Natural killer cell (primary cell): Measurements from ENCODE around the gene SUDS3. TPM values are rescaled to one million over a fixed set of nuclear protein-coding genes. Genes with fewer than 3 reads are reported as not detected.

ENCODE experiments used
- ATAC-seq, 3 donors: fragments of 150-1000 bp in 2 of 3; fragments of 200-7000 bp in 1 of 3; cut with Tn5 transposase; 1 replicate in 1 of 3; 2 replicates in 2 of 3; pipeline ENCODE4 v1.10.0; 2021; ENCODE audit warnings: mild to moderate bottlenecking in 2 of 3, moderate library complexity in 2 of 3
- DNase-seq, 2 donors: peaks; one replicate each; pipeline versions ENCODE4 v3.0.0 to v3.0.0-alpha.2; 2013 to 2021; ENCODE audit warnings: mixed read lengths in 1 of 2
- H3K27ac ChIP-seq: one replicate; pipeline ENCODE4 v1.5.1; 2013; ENCODE audit warnings: mild to moderate bottlenecking, low read length
- H3K27me3 ChIP-seq: one replicate; pipeline ENCODE4 v1.6.1; 2013; ENCODE audit warnings: low read length; ENCODE audit not compliant: control insufficient read depth, insufficient read depth
- H3K36me3 ChIP-seq: one replicate; pipeline ENCODE4 v1.6.1; 2013; ENCODE audit warnings: low read length; ENCODE audit not compliant: control insufficient read depth, insufficient read depth
- H3K4me1 ChIP-seq: one replicate; pipeline ENCODE4 v1.6.1; 2013; ENCODE audit warnings: low read length; ENCODE audit not compliant: control insufficient read depth, insufficient read depth
- H3K4me3 ChIP-seq: one replicate; pipeline ENCODE4 v1.5.1; 2013; ENCODE audit warnings: low read length
- H3K9me3 ChIP-seq: one replicate; pipeline ENCODE4 v1.6.1; 2013; ENCODE audit warnings: low read length; ENCODE audit not compliant: control insufficient read depth, insufficient read depth
- H3K27ac Mint-ChIP-seq, 2 donors: one replicate each; pipeline ENCODE4 v1.8.0; 2022; ENCODE audit warnings: mild to moderate bottlenecking in 2 of 2, mixed read lengths in 2 of 2, moderate library complexity in 1 of 2
- H3K27me3 Mint-ChIP-seq, 2 donors: one replicate each; pipeline ENCODE4 v1.8.0; 2022; ENCODE audit warnings: low read depth in 2 of 2, mixed read lengths in 2 of 2
- H3K36me3 Mint-ChIP-seq: one replicate; pipeline ENCODE4 v1.8.0; 2022; ENCODE audit warnings: mixed read lengths
- H3K4me1 Mint-ChIP-seq, 2 donors: one replicate each; pipeline ENCODE4 v1.8.0; 2022; ENCODE audit warnings: mixed read lengths in 2 of 2
- H3K4me3 Mint-ChIP-seq: one replicate; pipeline ENCODE4 v1.8.0; 2022; ENCODE audit warnings: mild to moderate bottlenecking, moderate library complexity, mixed read lengths
- H3K9me3 Mint-ChIP-seq, 2 donors: one replicate each; pipeline ENCODE4 v1.8.0; 2022; ENCODE audit warnings: mixed read lengths in 2 of 2
- CTCF ChIP-seq: fragments of 200-600 bp; IDR thresholded peaks from one replicate; pipeline ENCODE4 v1.8.0; 2022; ENCODE audit warnings: antibody characterized with exemption
- WGBS: methylation state at CpG from one replicate; pipeline ENCODE4 v1.1.7; 2013; ENCODE audit warnings: missing lambda C conversion rate; ENCODE audit not compliant: insufficient coverage; 5-methylcytosine and 5-hydroxymethylcytosine counted together
- intact Hi-C: fragments of 100-400 bp; cut with micrococcal nuclease; formaldehyde crosslinking; loops from one replicate; pipeline ENCODE4 v1.14.2; 2022
- total RNA-seq, 4 donors: library from RNA; stranded (reverse); fragments of 120-200 nt in 1 of 4; gene quantifications; one replicate each; pipeline versions ENCODE4 v1.2.3 to v1.2.4, GENCODE V29; 2013 to 2022

The SUDS3 gene
- total RNA-seq, 3 donors from 2014 or later (not counting 1 experiment from before 2014, with no cell fraction given): 27.5 to 40.3 (median 35.7) TPM

GRCh38 chr12:118370601-118371000 is 5.8 kb upstream of the SUDS3 start:
- TF ChIP-seq CTCF: no peak
- 50% methylated on average over 2 of the region's 3 CpGs for WGBS
- Histone ChIP-seq H3K27me3 (no peaks in the 10 kb centered on the region), H3K36me3 (no peaks in the 10 kb centered on the region), H3K4me3 (peak overlapping the region; percentile 98), H3K9me3 (no peaks in the 10 kb centered on the region), H3K27ac (no peak overlapping the region), H3K4me1 (peaks cover 20% of the 10 kb centered on the region)
- no peak for ATAC-seq
- peaks cover 21 to 46% of the 10 kb centered on the region in 2 donors for H3K4me1 Mint-ChIP-seq
- peak overlapping the region; percentile 95 for H3K4me3 Mint-ChIP-seq
- peak overlapping the region; percentile 96 to 97 for H3K27ac Mint-ChIP-seq
- DNase-seq: no peak
- H3K36me3 Mint-ChIP-seq: no peaks in the 10 kb centered on the region
- intact Hi-C loops: loop anchor here (10.0 kb wide), 1 partner anchor 1294 kb away; the partner anchor contains the start of gene PRKAB1
- no peaks in the 10 kb centered on the region for H3K9me3 Mint-ChIP-seq
- H3K27me3 Mint-ChIP-seq: peaks cover 0 to 3% of the 10 kb centered on the region in 2 donors

DNA sequence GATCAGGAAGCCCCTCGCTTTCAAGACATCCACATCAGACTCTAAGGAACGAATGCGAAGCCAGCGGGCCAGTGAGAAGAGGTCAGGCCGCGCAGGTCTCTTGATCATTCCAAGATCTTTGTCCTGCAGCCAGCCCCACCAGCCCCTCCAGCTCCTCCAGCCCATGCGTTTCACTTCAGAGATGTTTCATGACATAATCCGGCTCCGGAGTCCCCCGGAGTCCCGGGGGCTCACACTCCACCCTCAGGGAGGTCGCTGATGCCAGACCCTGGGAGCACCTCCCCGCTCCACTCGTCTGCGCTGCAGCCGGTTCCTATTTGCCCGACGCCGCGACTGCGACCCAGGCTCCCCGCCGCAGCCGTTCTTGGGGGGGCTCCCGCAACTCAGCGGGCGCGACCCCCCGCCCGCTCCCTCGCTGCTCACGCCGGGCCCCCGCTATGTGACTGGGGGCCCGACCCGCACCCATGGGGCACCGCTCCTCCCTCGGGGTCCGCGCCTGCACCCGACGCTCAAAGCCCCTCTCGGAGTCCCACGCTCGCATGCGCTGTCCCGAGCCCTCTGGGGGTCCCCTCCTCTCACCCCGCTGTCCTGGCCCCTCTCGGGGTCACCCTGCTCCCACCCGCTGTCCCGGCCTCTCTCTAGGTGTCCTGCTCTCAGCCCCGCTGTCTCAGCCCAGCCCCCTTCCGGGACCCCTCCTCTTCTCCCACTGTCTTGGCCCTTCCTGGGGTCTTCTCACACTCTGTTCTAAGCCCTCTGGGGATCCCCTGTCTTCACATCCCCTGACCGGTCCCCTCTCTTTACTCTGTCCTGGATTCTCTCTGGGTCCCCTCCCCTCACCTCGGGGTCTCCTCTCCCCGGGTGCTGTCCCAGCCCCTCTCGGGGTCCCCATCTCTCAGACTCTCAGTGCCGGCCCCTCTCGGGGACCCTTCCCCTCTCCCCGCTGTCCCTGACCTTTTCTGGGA is 4.8 kb upstream of the SUDS3 start:
- Histone ChIP-seq H3K9me3 (no peaks in the 10 kb centered on the region), H3K36me3 (no peaks in the 10 kb centered on the region), H3K4me3 (peak overlapping the region; percentile 98), H3K27ac (no peak overlapping the region), H3K4me1 (peaks cover 26% of the 10 kb centered on the region), H3K27me3 (no peaks in the 10 kb centered on the region)
- ATAC-seq: no peak
- Mint-ChIP-seq H3K27ac (peak overlapping the region; percentile 96 to 97), H3K36me3 (no peaks in the 10 kb centered on the region), H3K27me3 (peaks cover 0 to 3% of the 10 kb centered on the region in 2 donors), H3K9me3 (no peaks in the 10 kb centered on the region), H3K4me3 (peak overlapping the region; percentile 95), H3K4me1 (peaks cover 29 to 53% of the 10 kb centered on the region in 2 donors)
- WGBS: 1% methylated on average over 60 of the region's 60 CpGs
- intact Hi-C loops: loop anchor here (10.0 kb wide), 1 partner anchor 1293 kb away; the partner anchor contains the start of gene PRKAB1
- peak; percentile 25 to 38 for DNase-seq
- no peak for TF ChIP-seq CTCF

DNA sequence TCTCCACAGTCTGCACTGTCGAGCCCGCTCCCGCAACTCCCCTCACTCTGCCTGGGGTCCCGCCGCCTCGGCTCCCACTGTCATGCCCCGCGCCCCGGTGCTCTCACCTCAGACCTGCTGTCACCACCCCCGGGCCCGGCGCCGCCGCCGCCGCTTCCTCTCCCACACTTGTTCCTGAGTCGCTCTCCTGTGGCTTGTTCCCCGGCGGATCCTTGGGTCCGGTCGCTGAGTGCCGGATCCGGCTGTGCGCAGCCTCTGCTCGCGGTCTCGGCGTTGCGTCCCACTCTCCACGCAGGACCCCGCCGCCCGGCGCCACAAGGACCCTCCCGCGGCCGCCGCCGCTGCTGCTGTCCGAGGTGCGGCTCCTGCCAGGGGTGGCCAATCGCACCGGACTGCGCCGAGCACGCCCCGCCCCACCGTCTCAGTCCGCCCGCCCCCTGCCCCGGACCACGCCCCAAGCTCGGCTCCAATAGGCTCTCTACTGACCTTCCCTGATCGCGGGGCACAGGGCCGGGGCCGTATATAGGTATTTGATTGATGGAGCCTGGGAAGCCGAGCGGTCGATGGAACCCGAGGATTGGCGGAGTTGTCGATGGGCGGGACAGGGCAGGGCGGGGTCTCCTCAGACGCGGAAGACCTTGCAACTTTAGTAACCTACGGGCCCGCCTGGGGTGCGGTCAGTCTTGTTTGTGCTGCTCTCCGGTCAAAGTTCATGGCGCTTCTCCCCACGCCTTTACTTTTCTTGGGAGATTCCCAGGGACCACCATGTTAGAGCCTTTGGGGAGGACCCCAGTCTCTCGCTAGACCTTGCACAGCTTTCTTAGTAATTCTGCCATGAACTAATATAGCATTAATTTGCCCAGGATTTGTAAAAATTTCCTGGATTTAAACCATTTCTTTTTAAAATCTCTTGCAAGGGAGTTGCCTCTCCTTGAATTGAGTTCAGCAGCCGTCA is 3.5 kb upstream of the SUDS3 start, which contains the start of gene TAOK3:
Gene TAOK3 (minus strand): TSS at position 367 of the 955 bp plus-strand sequence. CDS start 117,340 bp downstream, outside the sequence.
- H3K9me3 ChIP-seq: no peaks in the 10 kb centered on the region
- no peaks in the 10 kb centered on the region for H3K36me3 Mint-ChIP-seq
- no peak for TF ChIP-seq CTCF
- ATAC-seq (peak; percentile 85 to 97 (median 87)), DNase-seq (peak; percentile 93 to 98)
- H3K9me3 Mint-ChIP-seq: no peaks in the 10 kb centered on the region
- H3K27ac Mint-ChIP-seq: peak within 1 kb of the TSS; percentile 96 to 97
- H3K4me1 Mint-ChIP-seq: peaks cover 37 to 63% of the 10 kb centered on the region in 2 donors
- H3K4me3 Mint-ChIP-seq: peak within 1 kb of the TSS; percentile 95
- WGBS: under 1% methylated on average over 74 of the region's 75 CpGs
- H3K4me1 ChIP-seq: peaks cover 36% of the 10 kb centered on the region
- H3K27me3 Mint-ChIP-seq: peaks cover 0 to 3% of the 10 kb centered on the region in 2 donors
- H3K36me3 ChIP-seq: no peaks in the 10 kb centered on the region
- peak within 1 kb of the TSS; percentile 86 for H3K27ac ChIP-seq
- peak within 1 kb of the TSS; percentile 98 for H3K4me3 ChIP-seq
- H3K27me3 ChIP-seq: no peaks in the 10 kb centered on the region
- intact Hi-C loops: loop anchor here (1.0 to 10.0 kb wide), 2 partner anchors 16 to 1292 kb away; partner anchors contain the start of gene PRKAB1
